ENCODE measurements around the gene UBAC1.

UBAC1 gene

DNA sequence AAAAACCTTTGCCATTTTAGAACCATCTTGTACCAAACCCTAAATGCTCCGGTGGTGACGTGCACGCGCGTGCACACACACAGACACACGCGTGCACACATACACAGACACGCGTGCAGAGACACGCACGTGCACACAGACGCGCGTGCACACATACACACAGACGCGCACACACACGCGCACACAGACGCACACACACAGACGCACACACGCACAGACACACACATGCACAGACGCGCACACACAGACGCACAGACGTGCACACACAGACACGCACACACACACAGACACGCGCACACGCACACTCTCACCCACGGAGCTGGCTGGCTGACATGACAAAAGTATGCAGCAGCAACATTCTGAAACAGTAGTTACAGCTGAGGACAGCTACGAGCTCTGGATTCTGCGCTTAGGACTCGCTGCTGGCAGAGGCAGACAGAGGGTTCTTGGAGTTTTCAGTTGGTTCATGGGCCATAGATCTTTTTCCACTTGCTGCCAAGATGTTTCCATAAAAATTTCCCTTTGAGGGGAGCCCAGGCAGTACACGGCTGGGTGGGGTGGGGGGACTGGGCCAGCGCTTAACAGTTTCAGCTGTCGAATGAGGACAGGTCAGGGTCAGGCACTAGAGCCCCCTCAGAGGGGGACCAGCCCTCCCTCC, 46.2 kb upstream of the UBAC1 start:
- POLR2A ChIA-PET = no interaction called here
- no peak for DNase-seq (ENCODE audit: extremely low spot score)
- TF ChIP-seq, protein P1, sequence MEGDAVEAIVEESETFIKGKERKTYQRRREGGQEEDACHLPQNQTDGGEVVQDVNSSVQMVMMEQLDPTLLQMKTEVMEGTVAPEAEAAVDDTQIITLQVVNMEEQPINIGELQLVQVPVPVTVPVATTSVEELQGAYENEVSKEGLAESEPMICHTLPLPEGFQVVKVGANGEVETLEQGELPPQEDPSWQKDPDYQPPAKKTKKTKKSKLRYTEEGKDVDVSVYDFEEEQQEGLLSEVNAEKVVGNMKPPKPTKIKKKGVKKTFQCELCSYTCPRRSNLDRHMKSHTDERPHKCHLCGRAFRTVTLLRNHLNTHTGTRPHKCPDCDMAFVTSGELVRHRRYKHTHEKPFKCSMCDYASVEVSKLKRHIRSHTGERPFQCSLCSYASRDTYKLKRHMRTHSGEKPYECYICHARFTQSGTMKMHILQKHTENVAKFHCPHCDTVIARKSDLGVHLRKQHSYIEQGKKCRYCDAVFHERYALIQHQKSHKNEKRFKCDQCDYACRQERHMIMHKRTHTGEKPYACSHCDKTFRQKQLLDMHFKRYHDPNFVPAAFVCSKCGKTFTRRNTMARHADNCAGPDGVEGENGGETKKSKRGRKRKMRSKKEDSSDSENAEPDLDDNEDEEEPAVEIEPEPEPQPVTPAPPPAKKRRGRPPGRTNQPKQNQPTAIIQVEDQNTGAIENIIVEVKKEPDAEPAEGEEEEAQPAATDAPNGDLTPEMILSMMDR (IDR thresholded peaks at IDR 0.05; ENCODE audit: control extremely low read depth, extremely low read depth, low read depth, missing control alignments) = no peak
- CTCF ChIA-PET = no interaction called here

- ChIA-PET POLR2A (no interaction called here), CTCF (no interaction called here)
- TF ChIP-seq, protein P1 (IDR thresholded peaks at IDR 0.05; ENCODE audit: control extremely low read depth, extremely low read depth, low read depth, missing control alignments) = no peak
- DNase-seq (ENCODE audit: extremely low spot score) = no peak
Measured at GRCh38 chr9:136006169-136006568, 45.0 kb upstream of the UBAC1 start.

DNA sequence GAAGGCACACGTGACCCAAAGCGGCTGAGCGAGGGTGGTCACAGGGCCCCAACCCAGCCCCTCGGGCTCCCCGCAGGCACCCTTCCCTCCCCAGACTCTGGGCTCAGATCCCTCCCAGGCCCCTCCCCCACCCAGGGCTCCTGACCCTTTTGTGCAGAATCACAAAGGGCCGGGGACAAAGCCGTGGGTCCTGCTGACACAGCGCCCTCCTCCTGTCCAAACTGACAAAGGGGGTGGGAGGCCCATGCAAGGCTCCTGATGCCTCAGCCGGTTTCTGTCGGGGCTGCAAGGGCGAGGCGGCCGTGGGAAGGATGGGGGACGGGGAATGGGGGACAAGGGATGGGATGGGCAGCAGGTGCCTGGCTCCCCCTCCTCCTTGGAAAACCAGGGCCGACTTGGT, 43.5 kb upstream of the UBAC1 start:
- CTCF ChIA-PET = interaction anchor here (1.4 kb wide), 1 partner anchor 38 kb away, joined by 4 read pairs; no protein-coding TSS in a partner anchor
- DNase-seq (ENCODE audit: extremely low spot score) = no peak
- POLR2A ChIA-PET = no interaction called here
- TF ChIP-seq, protein P1 (IDR thresholded peaks at IDR 0.05; ENCODE audit: control extremely low read depth, extremely low read depth, low read depth, missing control alignments) = no peak

- DNase-seq (ENCODE audit: extremely low spot score) = no peak
- CTCF ChIA-PET = interaction anchor here (1.4 kb wide), 1 partner anchor 37 kb away, joined by 4 read pairs; no protein-coding TSS in a partner anchor
- POLR2A ChIA-PET = no interaction called here
Measured at GRCh38 chr9:136004219-136004618, 43.0 kb upstream of the UBAC1 start.

DNA sequence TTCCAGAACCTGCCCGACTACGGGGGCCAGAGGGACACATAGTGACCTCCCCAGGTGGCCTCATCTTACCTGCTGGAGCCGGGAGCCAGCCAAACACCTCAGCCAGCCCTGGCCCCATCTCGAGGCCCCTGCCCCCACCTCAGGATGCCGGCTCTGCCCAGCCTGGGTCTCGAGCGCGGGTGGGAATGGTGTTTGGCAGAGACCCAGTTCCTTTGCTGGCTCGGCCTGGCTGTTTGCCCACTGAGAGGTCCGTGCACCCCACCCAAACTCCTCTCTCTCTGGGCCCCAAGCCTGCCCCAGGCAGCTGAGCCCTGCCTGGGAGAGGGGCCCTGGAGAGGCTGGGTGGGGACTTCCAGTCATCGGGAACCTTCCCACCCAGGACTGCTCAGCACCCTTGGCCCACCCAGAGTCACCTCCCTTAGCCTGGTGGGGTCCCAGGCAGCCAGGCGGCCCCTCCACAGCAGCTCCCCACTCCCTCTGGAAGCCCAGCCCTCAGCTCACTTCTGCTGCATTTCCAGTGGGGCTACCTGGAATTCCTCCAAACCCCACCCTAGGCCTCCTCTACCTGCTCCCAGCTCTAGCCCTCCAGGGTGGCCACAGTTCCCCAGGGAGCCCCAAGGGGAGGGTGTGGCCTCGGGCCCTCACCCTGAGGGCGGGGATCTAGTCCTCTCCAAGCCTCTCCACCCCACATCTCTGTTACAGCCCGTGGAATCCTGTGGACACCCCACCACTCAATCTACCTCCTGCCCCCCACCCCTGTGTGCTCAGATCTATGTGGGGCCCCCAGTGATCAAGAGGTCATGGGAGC, 42.4 kb upstream of the UBAC1 start:
- DNase-seq (ENCODE audit: extremely low spot score) = no peak
- TF ChIP-seq, protein P1 (IDR thresholded peaks at IDR 0.05; ENCODE audit: control extremely low read depth, extremely low read depth, low read depth, missing control alignments) = no peak
- ChIA-PET POLR2A (no interaction called here), CTCF (interaction anchor here (1.4 kb wide), 1 partner anchor 37 kb away, joined by 4 read pairs; no protein-coding TSS in a partner anchor)

More at GRCh38 chr9:136004219-136004618, 43.0 kb upstream of the UBAC1 start:
- TF ChIP-seq, protein P1 (IDR thresholded peaks at IDR 0.05; ENCODE audit: control extremely low read depth, extremely low read depth, low read depth, missing control alignments) = no peak

DNA sequence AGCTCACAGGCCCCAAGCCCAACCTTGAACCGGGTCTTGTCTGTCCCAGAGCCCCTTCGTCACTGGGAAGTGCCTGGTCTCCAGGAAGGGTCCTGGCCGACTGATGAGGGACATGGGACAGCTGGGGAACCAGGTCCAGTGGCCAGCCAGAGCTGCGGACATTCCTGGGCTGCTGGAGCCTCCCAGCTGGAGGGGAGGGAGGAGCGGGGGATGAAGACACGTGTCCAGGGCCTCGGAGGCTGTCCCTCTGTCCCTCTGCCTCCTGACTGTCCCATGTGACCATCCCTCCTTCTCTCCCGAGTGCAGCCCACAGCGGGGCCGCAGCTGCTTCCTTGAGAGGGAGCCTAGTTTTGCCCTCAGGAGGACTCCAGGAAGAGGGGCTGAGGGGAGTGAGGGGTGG, 41.7 kb upstream of the UBAC1 start:
- DNase-seq (ENCODE audit: extremely low spot score) = no peak
- ChIA-PET CTCF (interaction anchor here (1.2 kb wide), 1 partner anchor 139 kb away, joined by 3 read pairs; no protein-coding TSS in a partner anchor), POLR2A (no interaction called here)
- TF ChIP-seq, protein P1 (IDR thresholded peaks at IDR 0.05; ENCODE audit: control extremely low read depth, extremely low read depth, low read depth, missing control alignments) = no peak
